H9 (cell line): ENCODE measurements around the gene PTPRN2. TPM values are rescaled to one million over a fixed set of nuclear protein-coding genes. Genes with fewer than 3 reads are reported as not detected.

Source experiments
- DNase-seq: peaks from one replicate; pipeline ENCODE4 v3.0.0-alpha.2; 2017
- H2AFZ ChIP-seq: one replicate; pipeline ENCODE4 v1.6.1; 2013; ENCODE audit warnings: mild to moderate bottlenecking, low read length, control low read depth, moderate library complexity
- H2AK5ac ChIP-seq: 2 replicates; pipeline ENCODE4 v1.6.1; 2013; ENCODE audit warnings: low read length, control low read depth, mixed read lengths; ENCODE audit not compliant: insufficient read length
- H2BK120ac ChIP-seq: one replicate; pipeline ENCODE4 v1.6.1; 2013; ENCODE audit warnings: low read depth, mild to moderate bottlenecking, low read length, control low read depth, inconsistent platforms; ENCODE audit not compliant: poor library complexity, severe bottlenecking
- H2BK12ac ChIP-seq: 2 replicates; pipeline ENCODE4 v1.6.1; 2013; ENCODE audit warnings: low read length, control low read depth, mixed read lengths, low read depth; ENCODE audit not compliant: insufficient read length
- H2BK15ac ChIP-seq: 2 replicates; pipeline ENCODE4 v1.6.1; 2013; ENCODE audit warnings: low read depth, low read length, control low read depth
- H2BK20ac ChIP-seq: one replicate; pipeline ENCODE4 v1.6.1; 2013; ENCODE audit warnings: low read depth, mild to moderate bottlenecking, low read length, control low read depth, inconsistent platforms; ENCODE audit not compliant: poor library complexity, severe bottlenecking
- H2BK5ac ChIP-seq: 2 replicates; pipeline ENCODE4 v1.6.1; 2013; ENCODE audit warnings: low read length, control low read depth, mixed read lengths; ENCODE audit not compliant: insufficient read length
- H3K14ac ChIP-seq: 2 replicates; pipeline ENCODE4 v1.6.1; 2013; ENCODE audit warnings: low read length, control low read depth; ENCODE audit not compliant: insufficient read depth
- H3K18ac ChIP-seq: 2 replicates; pipeline ENCODE4 v1.6.1; 2013; ENCODE audit warnings: low read depth, mild to moderate bottlenecking, mixed read lengths, low read length, control low read depth; ENCODE audit not compliant: insufficient read length
- H3K23ac ChIP-seq: 2 replicates; pipeline ENCODE4 v1.6.1; 2013; ENCODE audit warnings: low read length, control low read depth, mixed read lengths, low read depth; ENCODE audit not compliant: insufficient read length
- H3K23me2 ChIP-seq: 2 replicates; pipeline ENCODE4 v1.6.1; 2013; ENCODE audit warnings: low read depth, mild to moderate bottlenecking, mixed read lengths, low read length, control low read depth; ENCODE audit not compliant: insufficient read length, poor library complexity, severe bottlenecking
- H3K27ac ChIP-seq: 2 replicates; pipeline ENCODE4 v1.5.1; 2013; ENCODE audit warnings: low read length, control low read depth, mixed read lengths, low read depth; ENCODE audit not compliant: insufficient read length
- H3K27me3 ChIP-seq: 2 replicates; pipeline ENCODE4 v1.6.1; 2013; ENCODE audit warnings: low read length, control low read depth, inconsistent platforms; ENCODE audit not compliant: insufficient read depth
- H3K4ac ChIP-seq: 2 replicates; pipeline ENCODE4 v1.6.1; 2013; ENCODE audit warnings: low read depth, mild to moderate bottlenecking, control low read depth, inconsistent platforms, low read length, moderate library complexity
- H3K4me1 ChIP-seq: 2 replicates; pipeline ENCODE4 v1.6.1; 2013; ENCODE audit warnings: low read length, control low read depth, inconsistent platforms; ENCODE audit not compliant: insufficient read depth
- H3K4me2 ChIP-seq: 2 replicates; pipeline ENCODE4 v1.6.1; 2013; ENCODE audit warnings: low read length, control low read depth, mixed read lengths; ENCODE audit not compliant: insufficient read length, insufficient read depth
- H3K56ac ChIP-seq: 2 replicates; pipeline ENCODE4 v1.6.1; 2013; ENCODE audit warnings: low read depth, mild to moderate bottlenecking, mixed read lengths, low read length, control low read depth; ENCODE audit not compliant: insufficient read length
- H3K79me1 ChIP-seq: 2 replicates; pipeline ENCODE4 v1.6.1; 2013; ENCODE audit warnings: low read depth, mild to moderate bottlenecking, moderate library complexity, low read length, control low read depth, inconsistent platforms; ENCODE audit not compliant: insufficient read depth, poor library complexity, severe bottlenecking
- H3K79me2 ChIP-seq: 2 replicates; pipeline ENCODE4 v1.6.1; 2013; ENCODE audit warnings: low read length, control low read depth, inconsistent platforms; ENCODE audit not compliant: insufficient read depth
- H3K9ac ChIP-seq: 2 replicates; pipeline ENCODE4 v1.6.1; 2013; ENCODE audit warnings: low read length, control low read depth, mixed read lengths; ENCODE audit not compliant: insufficient read length; ENCODE audit errors: extremely low read depth
- H3K9me3 ChIP-seq: one replicate; pipeline ENCODE4 v1.6.1; 2013; ENCODE audit warnings: low read depth, low read length, inconsistent platforms; ENCODE audit not compliant: control insufficient read depth
- H3T11ph ChIP-seq: one replicate; pipeline ENCODE4 v1.6.1; 2013; ENCODE audit warnings: mild to moderate bottlenecking, low read length, control low read depth, inconsistent platforms
- H4K20me1 ChIP-seq: one replicate; pipeline ENCODE4 v1.6.1; 2013; ENCODE audit not compliant: control insufficient read depth, insufficient read length, insufficient read depth
- H4K5ac ChIP-seq: 2 replicates; pipeline ENCODE4 v1.6.1; 2013; ENCODE audit warnings: low read depth, mild to moderate bottlenecking, mixed read lengths, low read length, control low read depth; ENCODE audit not compliant: insufficient read length
- H4K8ac ChIP-seq: replicated peaks from 2 replicates; pipeline ENCODE4 v1.6.1; 2013; ENCODE audit warnings: low read length, control low read depth, mixed read lengths, low read depth; ENCODE audit not compliant: insufficient read length
- H4K91ac ChIP-seq: 2 replicates; pipeline ENCODE4 v1.6.1; 2013; ENCODE audit warnings: low read depth, mild to moderate bottlenecking, moderate library complexity, mixed read lengths, low read length, control low read depth; ENCODE audit not compliant: insufficient read length
- H3K27ac Mint-ChIP-seq, 3 experiments: 2 replicates in 2 of 3; 3 replicates in 1 of 3; pipeline ENCODE4 v1.8.0; 2020 to 2021; ENCODE audit warnings: mixed read lengths in 3 of 3, mild to moderate bottlenecking in 1 of 3, moderate library complexity in 1 of 3
- H3K27me3 Mint-ChIP-seq: 2 replicates; pipeline ENCODE4 v1.8.0; 2021; ENCODE audit warnings: low read depth, mild to moderate bottlenecking, moderate library complexity, mixed read lengths
- H3K36me3 Mint-ChIP-seq, 3 experiments: 2 replicates in 2 of 3; 3 replicates in 1 of 3; pipeline ENCODE4 v1.8.0; 2020 to 2021; ENCODE audit warnings: low read depth in 3 of 3, mixed read lengths in 3 of 3; ENCODE audit not compliant: insufficient read depth in 1 of 3
- H3K4me1 Mint-ChIP-seq, 2 experiments: 2 replicates each; pipeline ENCODE4 v1.8.0; 2020; ENCODE audit warnings: mixed read lengths in 2 of 2
- H3K4me3 Mint-ChIP-seq, 2 experiments: 2 replicates in 1 of 2; 3 replicates in 1 of 2; pipeline ENCODE4 v1.8.0; 2020 to 2021; ENCODE audit warnings: mild to moderate bottlenecking in 2 of 2, mixed read lengths in 2 of 2, moderate library complexity in 1 of 2
- H3K9me3 Mint-ChIP-seq, 2 experiments: 2 replicates in 1 of 2; 3 replicates in 1 of 2; pipeline ENCODE4 v1.8.0; 2020; ENCODE audit warnings: mild to moderate bottlenecking in 2 of 2, mixed read lengths in 2 of 2, moderate library complexity in 1 of 2
- WGBS: extraction: QIAGEN DNeasy Blood & Tissue Kit; methylation state at CpG from one replicate; pipeline ENCODE4 v1.1.7; 2013; ENCODE audit warnings: missing lambda C conversion rate, low lambda C conversion rate, mixed read lengths; ENCODE audit not compliant: insufficient read length; ENCODE audit errors: extremely low coverage; 5-methylcytosine and 5-hydroxymethylcytosine counted together
- total RNA-seq: library from RNA; stranded (reverse); gene quantifications from 2 replicates; pipeline ENCODE4 v1.2.1, GENCODE V29; 2021
- TF ChIP-seq, protein P1 (sequence below): fragments of 200-600 bp; sonication (generic); conservative IDR thresholded peaks from 3 replicates; pipeline ENCODE4 v1.8.0; 2021; ENCODE audit warnings: antibody characterized with exemption, mild to moderate bottlenecking

PTPRN2 gene
- total RNA-seq, 1 experiment from 2014 or later = 5.2 TPM

DNA sequence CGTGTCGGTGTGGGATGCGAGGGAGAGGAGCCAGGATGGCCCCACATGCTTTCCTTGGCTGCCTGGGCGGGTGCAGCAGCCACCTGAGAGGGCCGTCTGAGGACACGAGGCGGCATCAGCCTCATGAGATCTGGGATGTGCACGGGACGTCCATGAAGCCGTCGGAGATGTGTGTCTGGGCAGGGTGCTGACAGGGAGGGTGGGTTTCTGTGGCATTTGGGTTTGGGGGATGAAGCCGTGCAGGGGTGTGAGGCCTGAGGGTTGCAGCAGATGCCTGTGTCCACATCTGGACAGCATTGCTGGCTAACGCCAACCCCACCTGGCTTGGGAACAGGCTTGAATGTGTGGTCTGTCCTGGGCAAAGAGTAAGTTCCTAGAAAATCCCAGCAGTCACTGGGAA lies 1071.3 kb downstream of the PTPRN2 start:
- Histone ChIP-seq H3K79me1 (no peaks in the 10 kb centered on the region), H2BK120ac (no peak overlapping the region)
- no peak overlapping the region for H3K4me3 Mint-ChIP-seq

More for the DNA sequence above, 1071.3 kb downstream of the PTPRN2 start:
- Mint-ChIP-seq H3K36me3 (peaks cover 0 to 3% (median 0%) of the 10 kb centered on the region in 3 experiments; a peak in 1 of 7 replicates), H3K9me3 (peaks cover 0 to 7% of the 10 kb centered on the region in 2 experiments; a peak in 2 of 5 replicates), H3K4me1 (peaks cover 6 to 12% of the 10 kb centered on the region in 2 experiments; a peak in 3 of 4 replicates), H3K27me3 (peaks cover 76% of the 10 kb centered on the region), H3K27ac (no peak overlapping the region)
- no CpG with 5 or more reads among the region's 13 CpGs for WGBS
- Histone ChIP-seq H3K23me2 (no peaks in the 10 kb centered on the region), H3K9ac (no peak overlapping the region), H3K56ac (no peak overlapping the region), H4K20me1 (no peaks in the 10 kb centered on the region), H3K4me1 (no peaks in the 10 kb centered on the region), H2AK5ac (no peak overlapping the region), H3K18ac (peak overlapping the region; percentile 30), H3K4ac (no peak overlapping the region), H4K91ac (no peak overlapping the region), H3K79me2 (no peaks in the 10 kb centered on the region), H3K27me3 (no peaks in the 10 kb centered on the region), H4K5ac (no peak overlapping the region), H3T11ph (no peak overlapping the region), H2BK20ac (no peak overlapping the region), H3K27ac (no peak overlapping the region), H3K23ac (no peak overlapping the region), H2BK15ac (no peak overlapping the region), H2BK12ac (no peak overlapping the region), H3K14ac (peak overlapping the region; percentile 19; the same call in 1 of the 2 replicates), H2BK5ac (no peak overlapping the region), H2AFZ (no peak overlapping the region), H3K4me2 (no peak overlapping the region), H3K9me3 (no peaks in the 10 kb centered on the region), H4K8ac (no peak overlapping the region)
- DNase-seq = no peak
- TF ChIP-seq, protein P1, sequence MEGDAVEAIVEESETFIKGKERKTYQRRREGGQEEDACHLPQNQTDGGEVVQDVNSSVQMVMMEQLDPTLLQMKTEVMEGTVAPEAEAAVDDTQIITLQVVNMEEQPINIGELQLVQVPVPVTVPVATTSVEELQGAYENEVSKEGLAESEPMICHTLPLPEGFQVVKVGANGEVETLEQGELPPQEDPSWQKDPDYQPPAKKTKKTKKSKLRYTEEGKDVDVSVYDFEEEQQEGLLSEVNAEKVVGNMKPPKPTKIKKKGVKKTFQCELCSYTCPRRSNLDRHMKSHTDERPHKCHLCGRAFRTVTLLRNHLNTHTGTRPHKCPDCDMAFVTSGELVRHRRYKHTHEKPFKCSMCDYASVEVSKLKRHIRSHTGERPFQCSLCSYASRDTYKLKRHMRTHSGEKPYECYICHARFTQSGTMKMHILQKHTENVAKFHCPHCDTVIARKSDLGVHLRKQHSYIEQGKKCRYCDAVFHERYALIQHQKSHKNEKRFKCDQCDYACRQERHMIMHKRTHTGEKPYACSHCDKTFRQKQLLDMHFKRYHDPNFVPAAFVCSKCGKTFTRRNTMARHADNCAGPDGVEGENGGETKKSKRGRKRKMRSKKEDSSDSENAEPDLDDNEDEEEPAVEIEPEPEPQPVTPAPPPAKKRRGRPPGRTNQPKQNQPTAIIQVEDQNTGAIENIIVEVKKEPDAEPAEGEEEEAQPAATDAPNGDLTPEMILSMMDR = no peak
